ENCODE data around the gene CSKMT. TPM values are rescaled to one million over a fixed set of nuclear protein-coding genes. Genes with fewer than 3 reads are reported as not detected.

CSKMT gene
- polyA plus RNA-seq, 1 experiment, result 6.6 TPM

- no peaks in the 10 kb centered on the region for H3K27me3 ChIP-seq (ENCODE audit: control insufficient read depth, insufficient read depth, low read length)
- ChIA-PET POLR2A (interaction anchor here (0.7 kb wide), 1 partner anchor 26 kb away, joined by 5 read pairs; no protein-coding TSS in a partner anchor), CTCF (interaction anchor here (0.5 to 2.4 kb wide), 9 partner anchors 9 to 157 kb away, joined by 3 to 15 read pairs (median 4); partner anchors contain the start of genes C11orf98, CSKMT and LRRN4CL)
- peak overlapping the region; percentile 58 for H3K4me3 ChIP-seq (ENCODE audit: low read depth, low read length)
- no peak for TF ChIP-seq CTCF (IDR thresholded peaks at IDR 0.05; ENCODE audit: insufficient read depth, low read depth, low read length)
- no peaks in the 10 kb centered on the region; the same call in none of the 2 replicates for H3K36me3 ChIP-seq (ENCODE audit: control insufficient read depth, insufficient read depth, low read length)
- DNase-seq (ENCODE audit: low read depth), result no peak
Observed at GRCh38 chr11:62705413-62705812, 40.3 kb downstream of the CSKMT start.

- CTCF ChIA-PET, result interaction anchor here (0.7 to 2.4 kb wide), 11 partner anchors 10 to 156 kb away, joined by 3 to 15 read pairs (median 4); partner anchors contain the start of genes C11orf98, CSKMT, LRRN4CL and TTC9C
- Histone ChIP-seq H3K36me3 (ENCODE audit: control insufficient read depth, insufficient read depth, low read length) (peaks cover 2% of the 10 kb centered on the region), H3K4me3 (ENCODE audit: low read depth, low read length) (peak overlapping the region; percentile 58), H3K27me3 (ENCODE audit: control insufficient read depth, insufficient read depth, low read length) (no peaks in the 10 kb centered on the region)
- TF ChIP-seq CTCF (IDR thresholded peaks at IDR 0.05; ENCODE audit: insufficient read depth, low read depth, low read length), result no peak
- POLR2A ChIA-PET, result interaction anchor here (0.7 to 1.1 kb wide), 2 partner anchors 27 to 41 kb away, joined by 5 read pairs; partner anchors contain the start of genes C11orf98 and CSKMT
- DNase-seq (ENCODE audit: low read depth), result peak; percentile 57
Observed at GRCh38 chr11:62705880-62706849, 41.1 kb downstream of the CSKMT start.

- CTCF ChIA-PET, result interaction anchor here (1.0 to 2.4 kb wide), 8 partner anchors 12 to 113 kb away, joined by 3 to 15 read pairs (median 4); partner anchors contain the start of genes LRRN4CL, TTC9C, UBXN1 and UQCC3
- POLR2A ChIA-PET, result interaction anchor here (0.6 to 1.1 kb wide), 2 partner anchors 34 to 42 kb away, joined by 3 to 5 read pairs; partner anchors contain the start of genes C11orf98 and CSKMT
- no peak for DNase-seq (ENCODE audit: low read depth)
- TF ChIP-seq CTCF (IDR thresholded peaks at IDR 0.05; ENCODE audit: insufficient read depth, low read depth, low read length), result no peak
- Histone ChIP-seq H3K36me3 (ENCODE audit: control insufficient read depth, insufficient read depth, low read length) (peaks cover 4% of the 10 kb centered on the region), H3K4me3 (ENCODE audit: low read depth, low read length) (no peak overlapping the region), H3K27me3 (ENCODE audit: control insufficient read depth, insufficient read depth, low read length) (no peaks in the 10 kb centered on the region)
Observed at GRCh38 chr11:62706850-62707247, 41.7 kb downstream of the CSKMT start.

- Histone ChIP-seq H3K27me3 (ENCODE audit: control insufficient read depth, insufficient read depth, low read length) (no peaks in the 10 kb centered on the region), H3K36me3 (ENCODE audit: control insufficient read depth, insufficient read depth, low read length) (peaks cover 5% of the 10 kb centered on the region), H3K4me3 (ENCODE audit: low read depth, low read length) (peak within 1 kb of the TSS; percentile 20)
- DNase-seq (ENCODE audit: low read depth), result no peak
- CTCF ChIA-PET, result interaction anchor here (1.0 to 2.2 kb wide), 8 partner anchors 13 to 79 kb away, joined by 3 to 15 read pairs (median 4); partner anchors contain the start of genes TTC9C, UBXN1 and UQCC3
- no peak for TF ChIP-seq CTCF (IDR thresholded peaks at IDR 0.05; ENCODE audit: insufficient read depth, low read depth, low read length)
- POLR2A ChIA-PET, result interaction anchor here (0.6 kb wide), 1 partner anchor 34 kb away, joined by 3 read pairs; no protein-coding TSS in a partner anchor
Observed at GRCh38 chr11:62707277-62707861, 42.3 kb downstream of the CSKMT start, which contains the start of the genes BSCL2 and GNG3. Gene BSCL2 (minus strand): TSS chr11:62707424. CDS start chr11:62707195, 229 bp downstream. Gene GNG3 (plus strand): TSS chr11:62707676. CDS start chr11:62708296, 620 bp downstream.

All from BJ (cell line).